Ectodermal cell (in vitro differentiated cells): ENCODE results near the gene OR52B6. TPM values are rescaled to one million over a fixed set of nuclear protein-coding genes. Genes with fewer than 3 reads are reported as not detected.

Experiments used
- H3K27ac ChIP-seq: 2 replicates; pipeline ENCODE4 v1.7.0; 2013; ENCODE audit warnings: mild to moderate bottlenecking, low read depth, low read length; ENCODE audit not compliant: insufficient read depth, poor library complexity, severe bottlenecking
- H3K27me3 ChIP-seq: 2 replicates; pipeline ENCODE4 v1.7.0; 2013; ENCODE audit warnings: mild to moderate bottlenecking, low read length; ENCODE audit not compliant: insufficient read depth, control insufficient read depth, poor library complexity, severe bottlenecking
- H3K36me3 ChIP-seq: one replicate; pipeline ENCODE4 v1.7.0; 2013; ENCODE audit warnings: low read length; ENCODE audit not compliant: control insufficient read depth, insufficient read depth
- H3K4me1 ChIP-seq: one replicate; pipeline ENCODE4 v1.7.0; 2013; ENCODE audit warnings: low read length; ENCODE audit not compliant: control insufficient read depth, insufficient read depth
- H3K4me3 ChIP-seq: 2 replicates; pipeline ENCODE4 v1.7.0; 2013; ENCODE audit warnings: low read depth, low read length, control low read depth; ENCODE audit not compliant: insufficient read depth
- H3K9me3 ChIP-seq: 2 replicates; pipeline ENCODE4 v1.7.0; 2013; ENCODE audit warnings: mild to moderate bottlenecking, low read length, moderate library complexity; ENCODE audit not compliant: control insufficient read depth
- WGBS, 2 experiments: methylation state at CpG; one replicate each; pipeline ENCODE4 v1.1.7; 2013; ENCODE audit warnings: missing lambda C conversion rate in 2 of 2; 5-methylcytosine and 5-hydroxymethylcytosine counted together
- polyA plus RNA-seq, 4 experiments: library from polyadenylated mRNA; stranded (reverse); fragments of 50-300 nt; gene quantifications; one replicate each; pipeline ENCODE4 v1.2.3, GENCODE V29; 2013

The OR52B6 gene
- polyA plus RNA-seq (2013, experiment 1 of 4): not detected
- polyA plus RNA-seq (2013, experiment 2 of 4): not detected
- not detected for polyA plus RNA-seq (2013, experiment 3 of 4)
- polyA plus RNA-seq (2013, experiment 4 of 4): not detected

DNA sequence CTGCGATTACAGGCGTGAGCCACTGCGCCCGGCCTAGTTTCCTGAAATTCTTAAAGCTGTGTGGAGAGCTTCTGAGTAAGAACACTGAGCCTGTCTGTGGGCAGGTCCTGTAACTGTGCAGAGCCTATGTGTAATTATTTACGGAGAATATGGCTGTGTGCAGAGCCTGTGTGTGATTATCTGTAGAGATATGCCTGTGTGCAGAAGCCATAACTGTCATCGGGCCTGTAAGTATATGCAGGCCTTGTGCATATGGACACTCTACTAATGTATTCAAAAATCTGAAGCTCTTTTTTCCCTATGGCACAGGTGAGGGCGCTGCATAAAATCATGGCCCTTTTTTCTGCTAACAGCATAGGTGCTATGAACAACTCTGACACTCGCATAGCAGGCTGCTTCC lies at the start of gene OR52B6:
OR52B6 (plus strand) TSS at position 301 of the 400 bp plus-strand sequence; CDS start at position 301, 0 bp downstream.
- Histone ChIP-seq H3K27ac (no peak within 1 kb of the TSS), H3K9me3 (no peaks in the 10 kb centered on the region), H3K36me3 (no peaks in the 10 kb centered on the region), H3K4me1 (no peaks in the 10 kb centered on the region), H3K27me3 (no peaks in the 10 kb centered on the region), H3K4me3 (no peak within 1 kb of the TSS)
- WGBS, 2 experiments: 95% methylated on average over 8 of the region's 8 CpGs

GRCh38 chr11:5531053-5531831 lies 49.4 kb upstream of the OR52B6 start:
- Histone ChIP-seq H3K36me3 (no peaks in the 10 kb centered on the region), H3K27me3 (no peaks in the 10 kb centered on the region), H3K9me3 (no peaks in the 10 kb centered on the region), H3K4me1 (no peaks in the 10 kb centered on the region), H3K4me3 (no peak overlapping the region), H3K27ac (no peak overlapping the region)
- 90 to 92% methylated on average over 2 of the region's 2 CpGs for WGBS, 2 experiments

DNA sequence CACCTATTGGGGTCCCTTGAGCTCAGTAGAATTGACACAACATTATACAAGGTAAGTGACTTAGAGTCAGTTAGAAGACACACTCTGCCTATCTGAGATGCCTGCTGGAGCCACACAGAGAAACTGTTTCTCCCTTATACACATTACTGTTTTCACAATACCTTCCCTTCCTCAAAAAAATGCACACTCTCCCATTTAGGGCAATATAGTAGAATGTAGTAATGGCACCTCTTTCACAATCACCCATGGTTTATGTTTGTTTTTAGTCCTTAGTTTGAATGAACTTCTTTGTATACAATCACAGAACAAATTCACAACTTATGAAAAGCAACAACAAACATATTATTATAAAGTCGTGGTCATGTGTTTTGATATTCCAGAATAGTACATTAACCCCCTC lies 46.6 kb upstream of the OR52B6 start:
- Histone ChIP-seq H3K9me3 (no peaks in the 10 kb centered on the region), H3K27me3 (no peaks in the 10 kb centered on the region), H3K27ac (no peak overlapping the region), H3K4me3 (no peak overlapping the region), H3K4me1 (no peaks in the 10 kb centered on the region), H3K36me3 (no peaks in the 10 kb centered on the region)
- whole genome bisulfite sequencing, 2 experiments: 91% methylated on average over 1 of the region's 1 CpG; no CpG with 5 or more reads in 1 of the 2 experiments

DNA sequence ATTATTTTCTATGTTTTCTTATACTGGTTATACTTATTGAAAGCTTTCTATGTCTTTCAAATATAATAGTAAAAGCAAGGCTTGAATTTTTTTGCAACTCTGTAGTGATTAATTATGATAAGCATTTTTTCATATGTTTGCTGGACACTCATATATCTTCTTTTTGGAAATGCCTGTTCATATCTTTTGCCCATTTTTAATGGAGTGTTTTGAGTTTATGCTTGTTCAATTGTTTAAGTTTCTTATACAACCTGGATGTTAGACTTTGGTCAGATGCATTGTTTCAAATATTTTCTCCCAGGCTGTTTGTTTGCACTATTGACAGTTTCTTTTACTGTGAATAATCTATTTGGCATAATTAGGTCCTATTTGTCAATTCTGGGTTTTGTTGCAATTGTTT lies 44.2 kb upstream of the OR52B6 start:
- Histone ChIP-seq H3K27me3 (no peaks in the 10 kb centered on the region), H3K9me3 (no peaks in the 10 kb centered on the region), H3K4me3 (no peak overlapping the region), H3K4me1 (no peaks in the 10 kb centered on the region), H3K36me3 (no peaks in the 10 kb centered on the region), H3K27ac (no peak overlapping the region)

- Histone ChIP-seq H3K27ac (no peak overlapping the region), H3K27me3 (no peaks in the 10 kb centered on the region), H3K9me3 (no peaks in the 10 kb centered on the region)
Observed at GRCh38 chr11:5541427-5541826, 39.2 kb upstream of the OR52B6 start.

DNA sequence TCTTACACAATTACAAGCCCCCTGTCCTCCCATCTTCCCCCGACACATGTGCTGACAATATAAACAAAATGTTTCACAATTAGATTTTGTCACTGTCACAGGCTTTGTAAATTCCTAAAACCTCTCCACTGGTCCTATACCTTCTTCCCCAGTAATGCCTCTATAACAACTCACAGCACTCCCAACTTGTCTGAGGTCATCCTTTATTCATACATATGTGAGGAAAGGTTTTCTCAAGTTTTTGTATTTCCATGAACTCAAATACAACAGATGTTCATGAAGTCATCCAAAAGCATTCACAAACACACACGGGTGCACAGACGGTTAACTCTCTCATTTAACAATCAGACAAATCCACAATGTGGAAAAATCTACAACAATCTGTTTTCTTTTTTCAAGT lies 34.2 kb upstream of the OR52B6 start:
- Histone ChIP-seq H3K27me3 (no peaks in the 10 kb centered on the region), H3K27ac (no peak overlapping the region), H3K9me3 (no peaks in the 10 kb centered on the region), H3K4me3 (no peak overlapping the region), H3K36me3 (no peaks in the 10 kb centered on the region), H3K4me1 (no peaks in the 10 kb centered on the region)
- WGBS, 2 experiments: 92% methylated on average over 3 of the region's 3 CpGs

More at GRCh38 chr11:5541427-5541826, 39.2 kb upstream of the OR52B6 start:
- Histone ChIP-seq H3K4me3 (no peak overlapping the region), H3K36me3 (no peaks in the 10 kb centered on the region), H3K4me1 (no peaks in the 10 kb centered on the region)
- 55% methylated on average over 1 of the region's 1 CpG; no CpG with 5 or more reads in 1 of the 2 experiments for WGBS, 2 experiments

DNA sequence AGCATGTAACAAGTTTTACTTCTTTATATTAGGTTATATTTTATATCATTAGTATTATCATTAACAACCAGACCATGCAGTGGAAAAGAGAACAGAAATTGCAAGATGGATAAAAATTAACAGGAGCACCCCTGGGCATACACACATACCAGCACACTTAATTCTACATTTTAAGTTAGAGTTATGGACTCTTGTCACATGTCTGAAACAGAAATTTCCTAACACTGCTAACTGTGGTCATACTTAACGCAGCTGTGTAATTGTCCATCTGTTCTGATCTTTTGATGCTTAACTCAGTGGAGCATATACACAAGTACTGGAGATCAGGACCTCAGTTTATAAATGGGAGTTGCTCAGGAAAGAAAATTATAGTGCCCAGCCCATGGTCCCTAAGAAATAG lies 32.7 kb upstream of the OR52B6 start:
- Histone ChIP-seq H3K27ac (no peak overlapping the region), H3K27me3 (no peaks in the 10 kb centered on the region), H3K4me1 (no peaks in the 10 kb centered on the region), H3K4me3 (no peak overlapping the region), H3K36me3 (no peaks in the 10 kb centered on the region), H3K9me3 (no peaks in the 10 kb centered on the region)
- WGBS, 2 experiments: 91 to 92% methylated on average over 1 of the region's 1 CpG

DNA sequence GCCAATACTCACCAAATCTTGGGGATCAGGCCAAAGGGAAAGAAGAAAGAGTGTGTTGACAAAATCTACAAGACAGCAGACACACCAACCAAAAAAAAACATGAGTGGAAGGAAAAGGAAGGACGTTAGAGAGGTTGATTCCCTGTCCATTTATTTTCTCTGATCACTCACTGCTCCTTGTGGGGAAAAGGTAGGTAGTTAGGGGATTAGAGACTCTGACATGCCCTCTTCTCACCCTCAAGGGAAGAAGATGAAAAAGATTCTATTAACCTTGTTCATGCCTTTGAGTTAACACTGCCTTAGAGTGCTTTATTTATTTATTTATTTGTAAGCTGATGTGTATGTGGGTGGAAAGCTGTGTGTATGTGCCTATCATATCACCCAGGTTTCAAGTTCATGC lies 32.2 kb upstream of the OR52B6 start, which contains the start of gene OR52H1:
OR52H1 (minus strand) TSS at position 101 of the 400 bp plus-strand sequence. CDS start 3,035 bp downstream, outside the sequence.
- H3K4me1 ChIP-seq: no peaks in the 10 kb centered on the region
- WGBS, 2 experiments: 80% methylated on average over 1 of the region's 1 CpG; no CpG with 5 or more reads in 1 of the 2 experiments
- no peaks in the 10 kb centered on the region for H3K27me3 ChIP-seq

DNA sequence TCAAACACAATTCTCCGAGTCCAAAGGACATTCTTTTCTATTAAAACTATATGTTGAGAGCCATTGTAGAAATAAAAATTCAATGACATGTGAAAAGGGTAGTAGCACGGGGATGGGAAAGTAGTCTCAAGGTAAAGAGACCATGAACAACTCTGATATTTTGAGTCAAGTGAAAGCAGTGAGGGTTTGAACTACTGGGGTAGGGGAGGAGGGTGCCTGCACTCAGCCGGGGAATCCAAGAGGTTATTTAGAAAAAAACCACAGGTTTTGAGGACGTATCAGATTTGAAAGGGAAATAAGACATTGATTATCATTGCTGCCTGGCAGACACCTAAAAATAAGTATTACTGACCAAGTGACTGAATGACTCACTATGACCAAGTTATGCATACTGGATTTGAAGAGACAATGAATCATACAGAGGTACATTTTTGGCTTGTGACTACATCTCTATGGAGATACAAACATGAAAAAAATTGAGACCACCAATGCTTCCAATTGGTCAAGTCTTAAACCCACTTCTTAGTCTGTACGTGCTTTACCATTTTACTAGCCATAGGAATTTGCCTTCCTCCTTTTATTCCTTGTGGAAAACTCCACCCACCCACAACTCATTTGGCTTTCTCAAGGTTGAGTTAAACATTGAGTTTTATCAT lies 30.1 kb upstream of the OR52B6 start:
- WGBS, 2 experiments: 78 to 87% methylated on average over 4 to 5 of the region's 5 CpGs
- no peaks in the 10 kb centered on the region for H3K4me1 ChIP-seq
- no peaks in the 10 kb centered on the region for H3K9me3 ChIP-seq
- no peak overlapping the region for H3K4me3 ChIP-seq
- no peaks in the 10 kb centered on the region for H3K36me3 ChIP-seq
- H3K27ac ChIP-seq: no peak overlapping the region
- no peaks in the 10 kb centered on the region for H3K27me3 ChIP-seq

More for the DNA sequence above, 32.2 kb upstream of the OR52B6 start, which contains the start of gene OR52H1:
- Histone ChIP-seq H3K36me3 (no peaks in the 10 kb centered on the region), H3K4me3 (no peak within 1 kb of the TSS), H3K27ac (no peak within 1 kb of the TSS), H3K9me3 (no peaks in the 10 kb centered on the region)

DNA sequence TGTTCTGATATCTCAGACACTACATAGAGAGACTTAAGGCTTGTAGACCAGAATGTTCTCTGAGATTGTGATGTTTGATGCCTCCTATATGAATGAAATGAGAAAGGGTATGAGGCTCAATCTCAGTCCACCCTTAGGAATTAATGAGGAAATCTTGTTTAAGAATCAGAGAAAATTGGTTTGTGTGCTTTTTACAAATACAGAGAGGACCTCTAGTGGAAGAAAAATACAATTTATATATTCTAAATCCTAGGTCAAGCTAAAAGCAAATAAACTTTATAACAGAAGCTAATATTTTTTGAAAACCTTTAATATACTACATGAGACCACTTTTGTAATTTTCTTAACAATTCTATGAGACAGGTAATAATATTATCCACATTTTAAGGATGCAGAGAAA lies 27.3 kb upstream of the OR52B6 start:
- no peak overlapping the region for H3K4me3 ChIP-seq
- no peak overlapping the region for H3K27ac ChIP-seq
- H3K9me3 ChIP-seq: no peaks in the 10 kb centered on the region
- no peaks in the 10 kb centered on the region for H3K4me1 ChIP-seq
- H3K36me3 ChIP-seq: no peaks in the 10 kb centered on the region
- H3K27me3 ChIP-seq: no peaks in the 10 kb centered on the region
